ENCODE measurements around the gene TUB.

DNA sequence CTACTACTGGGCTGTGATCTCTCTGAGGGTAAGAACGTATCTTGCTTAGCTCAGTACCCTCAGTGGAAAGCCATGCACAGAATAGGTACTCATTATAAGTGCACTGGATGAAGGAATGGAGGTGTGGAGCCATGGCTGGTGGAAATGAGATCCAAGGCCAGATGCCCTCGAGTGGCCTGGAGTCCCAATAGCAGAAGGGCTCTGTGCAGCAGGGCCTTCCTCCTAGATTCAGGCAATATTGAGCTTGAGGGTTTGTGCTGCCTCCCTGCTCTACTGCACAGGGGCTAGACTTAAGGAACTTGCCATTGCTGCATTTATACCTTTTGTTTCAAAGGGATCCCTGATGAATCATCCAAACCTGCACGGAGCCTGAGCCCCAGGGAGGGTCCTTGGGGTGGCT lies 33.6 kb upstream of the TUB start:
- TF ChIP-seq CTCF (IDR thresholded peaks at IDR 0.05 in 8 of 11, conservative IDR thresholded peaks at IDR 0.05 in 3 of 11) (no peak), POLR2A (IDR thresholded peaks at IDR 0.05) (no peak), POLR2AphosphoS5 (IDR thresholded peaks at IDR 0.05) (no peak)

All from spleen (tissue), 7 donors.